ENCODE measurements around the gene YIF1A. TPM values are rescaled to one million over a fixed set of nuclear protein-coding genes. Genes with fewer than 3 reads are reported as not detected.

Gene YIF1A
- total RNA-seq, 1 experiment from 2014 or later = 64.3 TPM

DNA sequence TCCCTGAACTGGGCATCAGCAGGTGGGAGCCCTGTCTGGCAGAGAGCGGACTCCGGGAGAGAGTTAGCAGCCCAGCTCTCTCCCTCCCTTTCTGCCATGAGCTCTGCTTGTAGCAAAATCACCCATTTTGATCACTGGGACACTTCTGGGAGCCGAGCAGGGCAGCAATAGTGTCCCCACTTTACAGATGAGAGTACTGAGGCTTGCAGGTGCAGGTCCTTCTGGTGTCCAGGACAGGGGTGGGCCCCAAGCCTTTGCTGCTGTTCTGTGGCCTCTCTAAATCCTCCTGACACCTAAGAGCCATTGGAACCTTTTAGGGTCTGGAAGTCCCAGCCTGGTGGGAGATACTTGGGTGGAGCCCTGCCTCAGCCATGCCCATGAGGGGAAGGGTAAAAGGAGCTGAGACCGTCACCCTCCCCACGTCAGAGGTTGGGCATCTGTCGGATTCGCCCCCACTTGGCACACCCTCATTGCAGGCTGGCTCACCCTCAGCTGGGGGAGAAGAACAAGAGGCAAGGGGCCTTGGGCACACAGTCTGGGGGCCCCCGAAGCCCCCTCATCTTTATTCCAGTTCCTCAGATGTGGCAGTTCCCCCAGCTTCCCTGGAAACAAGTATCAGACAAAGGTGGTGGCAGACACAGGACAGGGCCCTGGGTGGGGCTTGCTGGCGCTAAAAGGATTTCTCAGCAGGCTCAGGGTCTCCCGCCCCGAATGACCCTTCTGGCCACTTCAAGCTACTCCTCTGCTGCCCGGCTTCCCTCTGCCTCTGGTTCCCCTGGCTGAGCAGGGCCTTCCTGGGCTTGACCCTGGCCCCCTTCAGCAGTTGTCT lies 42.8 kb upstream of the YIF1A start:
- Mint-ChIP-seq H3K4me3 (no peak overlapping the region), H3K36me3 (ENCODE audit: insufficient read depth in 1 of 3, low read depth in 3 of 3) (peaks cover 0 to 5% (median 0%) of the 10 kb centered on the region in 3 experiments; a peak in 3 of 7 replicates), H3K27me3 (ENCODE audit: low read depth) (peaks cover 14% of the 10 kb centered on the region), H3K4me1 (peaks cover 16 to 22% of the 10 kb centered on the region in 2 experiments), H3K27ac (no peak overlapping the region), H3K9me3 (no peaks in the 10 kb centered on the region)
- Histone ChIP-seq H3K4me1 (ENCODE audit: insufficient read depth, low read length) (0 out of 2 replicates have a peak, but pooled peaks cover 3% of the 10 kb centered on the region), H2BK15ac (ENCODE audit: low read depth, low read length) (no peak overlapping the region), H2BK20ac (ENCODE audit: low read depth, low read length, poor library complexity, severe bottlenecking) (no peak overlapping the region), H2BK5ac (ENCODE audit: insufficient read length, low read length) (no peak overlapping the region), H3K23ac (ENCODE audit: insufficient read length, low read depth, low read length) (no peak overlapping the region), H3K56ac (ENCODE audit: insufficient read length, low read depth, low read length) (no peak overlapping the region), H3K79me2 (ENCODE audit: insufficient read depth, low read length) (no peaks in the 10 kb centered on the region), H2AK5ac (ENCODE audit: insufficient read length, low read length) (no peak overlapping the region), H3K23me2 (ENCODE audit: insufficient read length, low read depth, low read length, poor library complexity, severe bottlenecking) (no peaks in the 10 kb centered on the region), H4K20me1 (ENCODE audit: control insufficient read depth, insufficient read depth, insufficient read length) (no peaks in the 10 kb centered on the region), H3K9ac (ENCODE audit: extremely low read depth, insufficient read length, low read length) (no peak overlapping the region), H2BK120ac (ENCODE audit: low read depth, low read length, poor library complexity, severe bottlenecking) (no peak overlapping the region), H3K18ac (ENCODE audit: insufficient read length, low read depth, low read length) (no peak overlapping the region), H3K9me3 (ENCODE audit: control insufficient read depth, low read depth, low read length) (no peaks in the 10 kb centered on the region), H2AFZ (ENCODE audit: low read length) (no peak overlapping the region), H4K5ac (ENCODE audit: insufficient read length, low read depth, low read length) (no peak overlapping the region), H4K8ac (replicated peaks; ENCODE audit: insufficient read length, low read depth, low read length) (no peak overlapping the region), H3K27ac (ENCODE audit: insufficient read length, low read depth, low read length) (no peak overlapping the region), H3K14ac (ENCODE audit: insufficient read depth, low read length) (no peak overlapping the region), H3K79me1 (ENCODE audit: insufficient read depth, low read depth, low read length, poor library complexity, severe bottlenecking) (no peaks in the 10 kb centered on the region), H3T11ph (ENCODE audit: low read length) (no peak overlapping the region), H3K27me3 (ENCODE audit: insufficient read depth, low read length) (no peaks in the 10 kb centered on the region; the same call in 1 of the 2 replicates), H3K4me2 (ENCODE audit: insufficient read depth, insufficient read length, low read length) (no peak overlapping the region), H2BK12ac (ENCODE audit: insufficient read length, low read depth, low read length) (no peak overlapping the region), H4K91ac (ENCODE audit: insufficient read length, low read depth, low read length) (no peak overlapping the region), H3K4ac (ENCODE audit: low read depth, low read length) (no peak overlapping the region)
- WGBS (ENCODE audit: extremely low coverage, insufficient read length, low lambda C conversion rate) = no CpG with 5 or more reads among the region's 12 CpGs
- TF ChIP-seq, protein P1, sequence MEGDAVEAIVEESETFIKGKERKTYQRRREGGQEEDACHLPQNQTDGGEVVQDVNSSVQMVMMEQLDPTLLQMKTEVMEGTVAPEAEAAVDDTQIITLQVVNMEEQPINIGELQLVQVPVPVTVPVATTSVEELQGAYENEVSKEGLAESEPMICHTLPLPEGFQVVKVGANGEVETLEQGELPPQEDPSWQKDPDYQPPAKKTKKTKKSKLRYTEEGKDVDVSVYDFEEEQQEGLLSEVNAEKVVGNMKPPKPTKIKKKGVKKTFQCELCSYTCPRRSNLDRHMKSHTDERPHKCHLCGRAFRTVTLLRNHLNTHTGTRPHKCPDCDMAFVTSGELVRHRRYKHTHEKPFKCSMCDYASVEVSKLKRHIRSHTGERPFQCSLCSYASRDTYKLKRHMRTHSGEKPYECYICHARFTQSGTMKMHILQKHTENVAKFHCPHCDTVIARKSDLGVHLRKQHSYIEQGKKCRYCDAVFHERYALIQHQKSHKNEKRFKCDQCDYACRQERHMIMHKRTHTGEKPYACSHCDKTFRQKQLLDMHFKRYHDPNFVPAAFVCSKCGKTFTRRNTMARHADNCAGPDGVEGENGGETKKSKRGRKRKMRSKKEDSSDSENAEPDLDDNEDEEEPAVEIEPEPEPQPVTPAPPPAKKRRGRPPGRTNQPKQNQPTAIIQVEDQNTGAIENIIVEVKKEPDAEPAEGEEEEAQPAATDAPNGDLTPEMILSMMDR (conservative IDR thresholded peaks at IDR 0.05) = no peak
- no peak for DNase-seq

Data from H9 (cell line).